ENCODE measurements around the gene CCDC27. TPM values are rescaled to one million over a fixed set of nuclear protein-coding genes. Genes with fewer than 3 reads are reported as not detected.

Gene CCDC27
- total RNA-seq, 1 experiment from 2014 or later, result not detected

DNA sequence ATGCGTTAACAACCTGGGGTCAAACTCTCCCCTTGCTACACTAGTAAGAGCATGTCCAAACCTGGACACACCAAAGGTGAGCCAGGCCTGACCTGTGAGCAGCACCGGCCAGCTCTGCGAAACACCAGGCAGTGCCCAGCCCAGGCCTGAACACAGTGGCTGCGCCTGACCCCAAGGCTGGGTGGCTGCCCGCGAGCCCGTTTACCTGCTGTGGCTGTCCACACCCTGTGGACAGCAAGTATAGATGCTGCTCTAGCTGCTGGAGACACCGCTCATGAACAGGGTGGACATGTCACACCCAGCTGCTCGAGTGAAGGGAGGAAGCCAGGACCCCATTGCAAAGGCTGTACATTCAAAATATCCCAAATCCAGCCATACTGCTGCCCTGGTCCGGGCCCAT is 7.6 kb upstream of the CCDC27 start:
- Histone ChIP-seq H3K9me2 (replicated peaks; ENCODE audit: low read length) (no peaks in the 10 kb centered on the region), H3K27me3 (ENCODE audit: low read length) (0 out of 2 replicates have a peak, but pooled peaks cover 3% of the 10 kb centered on the region), H3K9ac (ENCODE audit: low read length) (no peak overlapping the region), H3K36me3 (ENCODE audit: low read depth, low read length) (peaks cover 18% of the 10 kb centered on the region; the same call in 1 of the 2 replicates), H3K4me3 (ENCODE audit: low read length) (peak overlapping the region; percentile 87; the same call in 1 of the 2 replicates), H2AFZ (ENCODE audit: low read length) (no peak overlapping the region), H4K20me1 (ENCODE audit: low read length) (peaks cover 22% of the 10 kb centered on the region; the same call in 1 of the 2 replicates), H3K27ac (ENCODE audit: low read length) (no peak overlapping the region), H3K4me1 (ENCODE audit: insufficient read depth, low read length) (peaks cover 31% of the 10 kb centered on the region), H3F3A (ENCODE audit: low read length, unreplicated experiment) (no peaks in the 10 kb centered on the region), H3K9me3 (ENCODE audit: low read length) (no peaks in the 10 kb centered on the region), H3K79me2 (ENCODE audit: low read length) (peaks cover 41% of the 10 kb centered on the region), H3K4me2 (ENCODE audit: low read length) (peak overlapping the region; percentile 96)
- POLR2A ChIA-PET (ENCODE audit: unreplicated experiment), result interaction anchor here (0.5 kb wide), 1 partner anchor 20 kb away, joined by 3 read pairs; no protein-coding TSS in a partner anchor
- ATAC-seq, result no peak
- no TSS peak for BruUV-seq (replicated peaks)
- intact Hi-C loops (cut with micrococcal nuclease), result no loop called here
- no peak for TF ChIP-seq EZH2phosphoT487 (IDR thresholded peaks at IDR 0.05; ENCODE audit: borderline replicate concordance, low read length)
- no peak for TF ChIP-seq EZH2 (IDR thresholded peaks at IDR 0.05; ENCODE audit: low read length, unreplicated experiment)
- TF ChIP-seq, protein P1, sequence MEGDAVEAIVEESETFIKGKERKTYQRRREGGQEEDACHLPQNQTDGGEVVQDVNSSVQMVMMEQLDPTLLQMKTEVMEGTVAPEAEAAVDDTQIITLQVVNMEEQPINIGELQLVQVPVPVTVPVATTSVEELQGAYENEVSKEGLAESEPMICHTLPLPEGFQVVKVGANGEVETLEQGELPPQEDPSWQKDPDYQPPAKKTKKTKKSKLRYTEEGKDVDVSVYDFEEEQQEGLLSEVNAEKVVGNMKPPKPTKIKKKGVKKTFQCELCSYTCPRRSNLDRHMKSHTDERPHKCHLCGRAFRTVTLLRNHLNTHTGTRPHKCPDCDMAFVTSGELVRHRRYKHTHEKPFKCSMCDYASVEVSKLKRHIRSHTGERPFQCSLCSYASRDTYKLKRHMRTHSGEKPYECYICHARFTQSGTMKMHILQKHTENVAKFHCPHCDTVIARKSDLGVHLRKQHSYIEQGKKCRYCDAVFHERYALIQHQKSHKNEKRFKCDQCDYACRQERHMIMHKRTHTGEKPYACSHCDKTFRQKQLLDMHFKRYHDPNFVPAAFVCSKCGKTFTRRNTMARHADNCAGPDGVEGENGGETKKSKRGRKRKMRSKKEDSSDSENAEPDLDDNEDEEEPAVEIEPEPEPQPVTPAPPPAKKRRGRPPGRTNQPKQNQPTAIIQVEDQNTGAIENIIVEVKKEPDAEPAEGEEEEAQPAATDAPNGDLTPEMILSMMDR (conservative IDR thresholded peaks at IDR 0.05; ENCODE audit: low read depth, low read length), result no peak
- CTCF ChIA-PET, result no interaction called here
- DNase-seq, result no peak

GRCh38 chr1:3745071-3745470 is 7.2 kb upstream of the CCDC27 start:
- H3K9me3 ChIP-seq (ENCODE audit: low read length), result no peaks in the 10 kb centered on the region
- no peaks in the 10 kb centered on the region for H3K9me2 ChIP-seq (replicated peaks; ENCODE audit: low read length)
- H3K79me2 ChIP-seq (ENCODE audit: low read length), result peaks cover 41% of the 10 kb centered on the region
- H2AFZ ChIP-seq (ENCODE audit: low read length), result no peak overlapping the region
- TF ChIP-seq EZH2 (IDR thresholded peaks at IDR 0.05; ENCODE audit: low read length, unreplicated experiment) (no peak), EZH2phosphoT487 (IDR thresholded peaks at IDR 0.05; ENCODE audit: borderline replicate concordance, low read length) (no peak)
- TF ChIP-seq, protein P1 (conservative IDR thresholded peaks at IDR 0.05; ENCODE audit: low read depth, low read length), result no peak
- peaks cover 15% of the 10 kb centered on the region; the same call in 1 of the 2 replicates for H3K36me3 ChIP-seq (ENCODE audit: low read depth, low read length)
- intact Hi-C loops (cut with micrococcal nuclease), result no loop called here
- H4K20me1 ChIP-seq (ENCODE audit: low read length), result peaks cover 22% of the 10 kb centered on the region; the same call in 1 of the 2 replicates
- H3K4me1 ChIP-seq (ENCODE audit: insufficient read depth, low read length), result peaks cover 31% of the 10 kb centered on the region
- POLR2A ChIA-PET (ENCODE audit: unreplicated experiment), result no interaction called here
- CTCF ChIA-PET, result no interaction called here
- no peak overlapping the region for H3K27ac ChIP-seq (ENCODE audit: low read length)
- H3K9ac ChIP-seq (ENCODE audit: low read length), result no peak overlapping the region
- no peaks in the 10 kb centered on the region for H3F3A ChIP-seq (ENCODE audit: low read length, unreplicated experiment)
- DNase-seq, result no peak
- no TSS peak for BruUV-seq (replicated peaks)
- no peak for ATAC-seq
- peak overlapping the region; percentile 96 for H3K4me2 ChIP-seq (ENCODE audit: low read length)
- peaks cover 4% of the 10 kb centered on the region for H3K27me3 ChIP-seq (ENCODE audit: low read length)
- peak overlapping the region; percentile 87; the same call in 1 of the 2 replicates for H3K4me3 ChIP-seq (ENCODE audit: low read length)
